Activated T-cell treated with anti-CD3 and anti-CD28 coated beads, Interleukin-2, amount 50 U/mL, for 72 hours (primary cell): ENCODE results near the gene STXBP2. TPM values are rescaled to one million over a fixed set of nuclear protein-coding genes. Genes with fewer than 3 reads are reported as not detected.
A peak's percentile ranks its signal among the peaks of the same experiment; 100 is the strongest.
"Not testable (repeated sequence)": the region's sequence is repeated elsewhere in the genome, so short reads cannot be mapped to it uniquely, and the experiment has no call there.

ENCODE experiments used
- ATAC-seq, 2 donors: fragments of 150-1000 bp; cut with Tn5 transposase; replicated peaks in 1 of 2; 2 replicates each; pipeline ENCODE4 v1.10.0; 2021; ENCODE audit warnings: moderate library complexity in 2 of 2, mild to moderate bottlenecking in 1 of 2
- DNase-seq, 2 donors: peaks; one replicate each; pipeline ENCODE4 v3.0.0; 2021 to 2022; ENCODE audit warnings: mixed read lengths in 1 of 2
- H3K27ac Mint-ChIP-seq: one replicate; pipeline ENCODE4 v1.8.0; 2022; ENCODE audit warnings: mild to moderate bottlenecking, moderate library complexity, mixed read lengths
- H3K27me3 Mint-ChIP-seq: one replicate; pipeline ENCODE4 v1.8.0; 2022; ENCODE audit warnings: low read depth, mixed read lengths
- H3K36me3 Mint-ChIP-seq, 2 donors: one replicate each; pipeline ENCODE4 v1.8.0; 2022; ENCODE audit warnings: mixed read lengths in 2 of 2, mild to moderate bottlenecking in 1 of 2; ENCODE audit not compliant: insufficient read depth in 2 of 2
- H3K4me1 Mint-ChIP-seq: one replicate; pipeline ENCODE4 v1.8.0; 2022; ENCODE audit warnings: low read depth, mixed read lengths
- H3K4me3 Mint-ChIP-seq, 2 donors: one replicate each; pipeline ENCODE4 v1.8.0; 2022; ENCODE audit warnings: mild to moderate bottlenecking in 2 of 2, mixed read lengths in 2 of 2, moderate library complexity in 2 of 2
- H3K9me3 Mint-ChIP-seq, 2 donors: one replicate each; pipeline ENCODE4 v1.8.0; 2022; ENCODE audit warnings: mixed read lengths in 2 of 2
- total RNA-seq, 2 donors: library from RNA; stranded (reverse); gene quantifications; one replicate each; pipeline ENCODE4 v1.2.3, GENCODE V29; 2022

Gene STXBP2
- total RNA-seq, 2 donors from 2014 or later: 132 TPM

DNA sequence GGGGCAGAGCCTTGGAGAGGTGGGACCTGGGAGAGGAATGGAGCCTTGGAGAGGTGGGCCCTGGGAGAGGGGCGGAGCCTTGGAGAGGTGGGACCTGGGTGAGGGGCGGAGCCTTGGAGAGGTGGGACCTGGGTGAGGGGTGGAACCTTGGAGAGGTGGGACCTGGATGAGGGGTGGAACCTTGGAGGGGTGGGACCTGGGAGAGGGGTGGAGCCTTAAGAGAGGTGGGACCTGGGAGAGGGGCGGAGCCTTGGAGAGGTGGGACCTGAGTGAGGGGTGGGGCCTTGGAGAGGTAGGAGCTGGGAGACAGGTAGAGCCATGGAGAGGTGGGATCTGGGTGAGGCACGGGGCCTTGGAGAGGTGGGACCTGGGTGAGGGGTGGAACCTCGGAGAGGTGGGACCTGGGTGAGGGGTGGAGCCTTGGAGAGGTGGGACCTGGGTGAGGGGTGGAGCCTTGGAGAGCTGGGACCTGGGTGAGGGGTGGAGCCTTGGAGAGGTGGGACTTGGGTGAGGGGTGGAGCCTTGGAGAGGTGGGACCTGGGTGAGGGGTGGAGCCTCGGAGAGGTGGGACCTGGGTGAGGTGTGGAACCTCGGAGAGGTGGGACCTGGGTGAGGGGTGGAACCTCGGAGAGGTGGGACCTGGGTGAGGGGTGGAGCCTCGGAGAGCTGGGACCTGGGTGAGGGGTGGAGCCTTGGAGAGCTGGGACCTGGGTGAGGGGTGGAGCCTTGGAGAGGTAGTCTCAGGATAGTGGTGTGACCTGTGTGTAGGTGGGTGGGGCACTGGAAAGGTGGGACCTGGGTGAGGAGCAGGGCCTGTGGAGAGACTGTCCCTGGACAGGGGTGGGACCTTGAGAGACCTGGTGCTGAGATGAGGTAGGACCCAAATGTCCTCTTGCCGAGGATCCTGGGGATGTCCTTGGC, 7.0 kb downstream of the STXBP2 start:
- not testable (repeated sequence) for ATAC-seq
- DNase-seq: peak; percentile 19 to 23

DNA sequence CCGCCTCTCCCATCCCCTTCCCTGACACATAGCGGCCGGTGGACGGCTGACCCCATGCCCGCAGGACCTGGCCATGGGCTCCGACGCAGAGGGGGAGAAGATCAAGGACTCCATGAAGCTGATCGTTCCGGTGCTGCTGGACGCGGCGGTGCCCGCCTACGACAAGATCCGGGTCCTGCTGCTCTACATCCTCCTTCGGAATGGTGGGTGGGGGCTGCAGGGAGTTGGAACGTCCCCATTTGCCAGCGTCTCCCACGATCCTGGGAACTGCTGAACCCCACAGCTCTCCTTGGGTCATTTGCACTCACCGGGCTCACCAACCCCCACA, 7.6 kb downstream of the STXBP2 start:
- Mint-ChIP-seq H3K27me3 (no peaks in the 10 kb centered on the region), H3K4me1 (peaks cover 7% of the 10 kb centered on the region), H3K36me3 (peaks cover 8 to 9% of the 10 kb centered on the region in 2 donors), H3K4me3 (no peak overlapping the region), H3K27ac (no peak overlapping the region), H3K9me3 (peaks cover 4% of the 10 kb centered on the region in 2 donors)
- no peak for DNase-seq
- ATAC-seq: no peak

More for the DNA sequence above, 7.0 kb downstream of the STXBP2 start:
- H3K4me3 Mint-ChIP-seq, H3K9me3 Mint-ChIP-seq, H3K4me1 Mint-ChIP-seq, H3K27me3 Mint-ChIP-seq, H3K36me3 Mint-ChIP-seq, H3K27ac Mint-ChIP-seq: not testable (repeated sequence)

GRCh38 chr19:7645163-7645562, 8.3 kb downstream of the STXBP2 start:
- no peak overlapping the region for H3K27ac Mint-ChIP-seq
- H3K9me3 Mint-ChIP-seq: peaks cover 0 to under 1% of the 10 kb centered on the region in 2 donors
- no peak for DNase-seq
- peaks cover 1% of the 10 kb centered on the region for H3K4me1 Mint-ChIP-seq
- H3K36me3 Mint-ChIP-seq: peaks cover 2 to 4% of the 10 kb centered on the region in 2 donors
- no peak overlapping the region for H3K4me3 Mint-ChIP-seq
- no peak for ATAC-seq
- H3K27me3 Mint-ChIP-seq: no peaks in the 10 kb centered on the region

- no peaks in the 10 kb centered on the region for H3K4me1 Mint-ChIP-seq
- H3K27ac Mint-ChIP-seq: no peak overlapping the region
- DNase-seq (no peak), ATAC-seq (no peak)
- no peaks in the 10 kb centered on the region for H3K27me3 Mint-ChIP-seq
- no peaks in the 10 kb centered on the region for H3K9me3 Mint-ChIP-seq
- H3K36me3 Mint-ChIP-seq: peaks cover 0 to 3% of the 10 kb centered on the region in 2 donors
- no peak overlapping the region for H3K4me3 Mint-ChIP-seq
Observed at GRCh38 chr19:7645656-7646425, 8.9 kb downstream of the STXBP2 start.

GRCh38 chr19:7646426-7646700, 9.5 kb downstream of the STXBP2 start:
- H3K27ac Mint-ChIP-seq: no peak overlapping the region
- H3K4me1 Mint-ChIP-seq: no peaks in the 10 kb centered on the region
- no peaks in the 10 kb centered on the region for H3K27me3 Mint-ChIP-seq
- no peak overlapping the region for H3K4me3 Mint-ChIP-seq
- ATAC-seq (no peak), DNase-seq (no peak)
- H3K36me3 Mint-ChIP-seq: peaks cover 0 to 3% of the 10 kb centered on the region in 2 donors
- no peaks in the 10 kb centered on the region for H3K9me3 Mint-ChIP-seq

DNA sequence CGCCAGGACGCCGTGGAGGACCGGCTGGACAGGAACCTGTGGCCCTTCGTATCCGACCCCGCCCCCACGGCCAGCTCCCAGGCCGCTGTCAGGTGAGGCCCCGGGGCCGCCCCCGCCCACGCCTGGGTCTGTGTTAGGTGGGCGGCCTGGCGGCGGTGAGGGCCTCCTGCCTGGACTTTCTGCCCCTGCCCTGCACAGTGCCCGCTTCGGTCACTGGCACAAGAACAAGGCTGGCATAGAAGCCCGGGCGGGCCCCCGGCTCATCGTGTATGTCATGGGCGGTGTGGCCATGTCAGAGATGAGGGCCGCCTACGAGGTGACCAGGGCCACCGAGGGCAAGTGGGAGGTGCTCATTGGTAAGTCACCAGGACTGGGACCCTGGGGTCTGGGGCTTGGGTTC, 10.2 kb downstream of the STXBP2 start:
- ATAC-seq (no peak), DNase-seq (no peak)
- H3K4me1 Mint-ChIP-seq: peaks cover 4% of the 10 kb centered on the region
- H3K36me3 Mint-ChIP-seq: peaks cover 0 to 3% of the 10 kb centered on the region in 2 donors
- no peaks in the 10 kb centered on the region for H3K9me3 Mint-ChIP-seq
- H3K27ac Mint-ChIP-seq: no peak overlapping the region
- no peaks in the 10 kb centered on the region for H3K27me3 Mint-ChIP-seq
- H3K4me3 Mint-ChIP-seq: no peak overlapping the region

GRCh38 chr19:7648265-7649014, 11.5 kb downstream of the STXBP2 start:
- no peak overlapping the region for H3K4me3 Mint-ChIP-seq
- peaks cover 15% of the 10 kb centered on the region for H3K4me1 Mint-ChIP-seq
- no peaks in the 10 kb centered on the region for H3K9me3 Mint-ChIP-seq
- DNase-seq (no peak), ATAC-seq (no peak)
- peaks cover 4% of the 10 kb centered on the region for H3K27me3 Mint-ChIP-seq
- peaks cover 0 to 3% of the 10 kb centered on the region in 2 donors for H3K36me3 Mint-ChIP-seq
- H3K27ac Mint-ChIP-seq: no peak overlapping the region

- no peak overlapping the region for H3K27ac Mint-ChIP-seq
- no peaks in the 10 kb centered on the region for H3K9me3 Mint-ChIP-seq
- DNase-seq: no peak
- H3K4me1 Mint-ChIP-seq: peaks cover 15% of the 10 kb centered on the region
- no peak overlapping the region for H3K4me3 Mint-ChIP-seq
- H3K36me3 Mint-ChIP-seq: peaks cover 0 to 3% of the 10 kb centered on the region in 2 donors
- no peak for ATAC-seq
- peaks cover 4% of the 10 kb centered on the region for H3K27me3 Mint-ChIP-seq
Observed at GRCh38 chr19:7650148-7650547, 13.2 kb downstream of the STXBP2 start.

DNA sequence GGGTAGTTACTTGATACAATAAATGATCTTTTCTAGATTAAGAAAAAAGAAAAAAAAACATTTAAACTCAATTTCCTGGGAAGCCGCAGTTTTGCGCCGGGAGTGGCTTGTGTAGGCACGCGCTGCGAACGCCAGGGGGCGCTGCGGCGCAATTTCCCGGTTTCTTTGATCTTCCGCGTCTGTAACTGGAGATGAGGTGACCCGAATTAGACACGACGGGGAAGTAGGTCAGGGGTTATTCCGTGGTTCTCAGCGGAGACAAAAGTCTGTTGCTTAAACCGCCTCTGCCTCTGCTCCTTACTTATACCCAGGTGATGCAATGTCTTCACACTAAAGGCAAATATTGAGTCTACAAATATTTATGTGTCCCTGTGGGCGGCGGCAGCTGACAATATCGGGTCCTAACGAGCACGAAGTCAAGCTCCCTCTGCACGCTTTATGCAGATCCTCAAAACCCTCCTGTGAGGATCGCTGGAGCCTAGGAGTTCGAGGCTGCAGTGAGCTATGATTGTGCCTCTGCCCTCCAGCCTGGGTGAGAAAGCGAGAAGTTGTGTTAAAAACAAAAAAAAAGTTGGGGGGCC, 15.2 kb downstream of the STXBP2 start:
- no peak overlapping the region for H3K27ac Mint-ChIP-seq
- peak; percentile 88 to 89 for ATAC-seq
- peaks cover 32% of the 10 kb centered on the region for H3K4me1 Mint-ChIP-seq

GRCh38 chr19:7654401-7654800, 17.5 kb downstream of the STXBP2 start:
- H3K36me3 Mint-ChIP-seq: no peaks in the 10 kb centered on the region
- ATAC-seq (no peak), DNase-seq (no peak)
- H3K4me3 Mint-ChIP-seq: no peak overlapping the region
- H3K27ac Mint-ChIP-seq: no peak overlapping the region
- peaks cover 4% of the 10 kb centered on the region for H3K27me3 Mint-ChIP-seq
- H3K4me1 Mint-ChIP-seq: peaks cover 46% of the 10 kb centered on the region
- H3K9me3 Mint-ChIP-seq: no peaks in the 10 kb centered on the region

More for the DNA sequence above, 15.2 kb downstream of the STXBP2 start:
- no peaks in the 10 kb centered on the region for H3K36me3 Mint-ChIP-seq
- H3K9me3 Mint-ChIP-seq: no peaks in the 10 kb centered on the region
- peak; percentile 80 to 90 for DNase-seq
- peak overlapping the region; percentile 75 to 82 for H3K4me3 Mint-ChIP-seq
- H3K27me3 Mint-ChIP-seq: peaks cover 4% of the 10 kb centered on the region

- H3K36me3 Mint-ChIP-seq: no peaks in the 10 kb centered on the region
- ATAC-seq: no peak
- peaks cover 46% of the 10 kb centered on the region for H3K4me1 Mint-ChIP-seq
- no peak overlapping the region for H3K27ac Mint-ChIP-seq
- H3K9me3 Mint-ChIP-seq: no peaks in the 10 kb centered on the region
- peaks cover 4% of the 10 kb centered on the region for H3K27me3 Mint-ChIP-seq
- DNase-seq: no peak
- H3K4me3 Mint-ChIP-seq: no peak overlapping the region
Observed at GRCh38 chr19:7655581-7655980, 18.7 kb downstream of the STXBP2 start.

GRCh38 chr19:7657131-7657751, 20.3 kb downstream of the STXBP2 start:
- DNase-seq (peak; percentile 57 to 65), ATAC-seq (peak; percentile 75 to 78)
- Mint-ChIP-seq H3K4me3 (peak overlapping the region; percentile 34 to 64), H3K36me3 (no peaks in the 10 kb centered on the region), H3K27me3 (peaks cover 4% of the 10 kb centered on the region), H3K9me3 (no peaks in the 10 kb centered on the region), H3K4me1 (peaks cover 41% of the 10 kb centered on the region), H3K27ac (no peak overlapping the region)
